K562 (cell line): ENCODE results near the gene ALPP. TPM values are rescaled to one million over a fixed set of nuclear protein-coding genes. Genes with fewer than 3 reads are reported as not detected.

Source experiments
- ATAC-seq: fragments of 200-7000 bp; cut with Tn5 transposase; 3 replicates; pipeline ENCODE4 v1.9.1; 2020; ENCODE audit warnings: moderate library complexity
- BruUV-seq: library from RNA; stranded (reverse); fragments of 400-500 nt; replicated peaks from 2 replicates; lab custom pipeline; 2021; lab: Mats Ljungman, UMichigan
- CTCF ChIA-PET: fragments of 300-600 bp; formaldehyde crosslinking; extraction: SDS; loops from one replicate; lab custom pipeline; 2021; ENCODE audit warnings: low intra/inter-chr PET ratio; lab: Yijun Ruan, JAX
- POLR2A ChIA-PET: fragments of 300-600, 350-650 bp; sonication (Branson Sonifier 250); formaldehyde crosslinking; extraction: SDS; loops from one replicate; lab custom pipeline; 2021; ENCODE audit warnings: antibody characterized with exemption, inconsistent platforms; lab: Yijun Ruan, JAX
- DNase-seq, 4 experiments: peaks; one replicate each; pipeline versions ENCODE4 v3.0.0 to v3.0.0-alpha.2; 2011 to 2018; ENCODE audit warnings: low spot score in 3 of 4, mixed read lengths in 3 of 4; ENCODE audit errors: extremely low read depth in 1 of 4
- FAIRE-seq: peaks from 2 replicates; lab custom pipeline; 2011; peaks lifted over from hg19 to GRCh38; lab: Jason Lieb, UNC
- H2AFZ ChIP-seq: 2 replicates; pipeline ENCODE4 v1.6.0; 2011; ENCODE audit warnings: low read depth, low read length, control low read depth, inconsistent platforms
- H3K27ac ChIP-seq: fragments of 200-600 bp; 3 replicates; pipeline ENCODE4 v1.8.0; 2011; ENCODE audit warnings: low read depth, mild to moderate bottlenecking, control low read depth, inconsistent platforms, low read length, moderate library complexity, mixed read lengths; ENCODE audit errors: extremely low read depth
- H3K27me3 ChIP-seq, 2 experiments: fragments of 300-600 bp in 1 of 2; 2 replicates in 1 of 2; 3 replicates in 1 of 2; pipeline versions ENCODE4 v1.6.0 to v1.8.0; 2011; ENCODE audit warnings: inconsistent platforms in 2 of 2, low read length in 2 of 2, mild to moderate bottlenecking in 1 of 2, mixed read lengths in 1 of 2, moderate library complexity in 1 of 2; ENCODE audit not compliant: control insufficient read depth in 2 of 2, insufficient read depth in 2 of 2
- H3K36me3 ChIP-seq: fragments of 300-600 bp; 3 replicates; pipeline ENCODE4 v1.8.0; 2011; ENCODE audit warnings: mild to moderate bottlenecking, low read length, inconsistent platforms; ENCODE audit not compliant: control insufficient read depth, insufficient read depth
- H3K4me1 ChIP-seq, 2 experiments: fragments of 200-600 bp in 1 of 2; replicated peaks in 1 of 2; 2 replicates in 1 of 2; 3 replicates in 1 of 2; pipeline versions ENCODE4 v1.5.1 to v1.8.0; 2011; ENCODE audit warnings: inconsistent platforms in 2 of 2, low read length in 2 of 2, mild to moderate bottlenecking in 1 of 2, mixed read lengths in 1 of 2, moderate library complexity in 1 of 2; ENCODE audit not compliant: control insufficient read depth in 2 of 2, insufficient read depth in 2 of 2
- H3K4me2 ChIP-seq: 2 replicates; pipeline ENCODE4 v1.6.1; 2011; ENCODE audit warnings: low read length, control low read depth, inconsistent platforms, mixed read lengths; ENCODE audit not compliant: insufficient read depth
- H3K4me3 ChIP-seq: fragments of 200-600 bp; sonication (generic), shearing (Covaris generic); 2 replicates; pipeline ENCODE4 v1.5.1; 2016; ENCODE audit warnings: control low read depth, inconsistent platforms
- H3K79me2 ChIP-seq: fragments of 200-600 bp; 3 replicates; pipeline ENCODE4 v1.8.0; 2011; ENCODE audit warnings: low read length, inconsistent platforms; ENCODE audit not compliant: control insufficient read depth, insufficient read depth
- H3K9ac ChIP-seq, 2 experiments: 2 replicates each; pipeline versions ENCODE4 v1.6.0 to v1.6.1; 2011; ENCODE audit warnings: low read depth in 2 of 2, low read length in 2 of 2, control low read depth in 1 of 2, inconsistent platforms in 1 of 2, mild to moderate bottlenecking in 1 of 2, mixed read lengths in 1 of 2; ENCODE audit not compliant: insufficient read depth in 1 of 2
- H3K9me1 ChIP-seq: one replicate; pipeline ENCODE4 v1.6.0; 2011; ENCODE audit warnings: inconsistent platforms, mild to moderate bottlenecking, low read length, moderate library complexity; ENCODE audit not compliant: control insufficient read depth, insufficient read depth
- H3K9me3 ChIP-seq: replicated peaks from 2 replicates; pipeline ENCODE4 v1.5.1; 2011; ENCODE audit warnings: low read depth, low read length, inconsistent platforms; ENCODE audit not compliant: control insufficient read depth, insufficient read depth
- H4K20me1 ChIP-seq: replicated peaks from 2 replicates; pipeline ENCODE4 v1.6.1; 2011; ENCODE audit warnings: low read length, inconsistent platforms, mixed read lengths; ENCODE audit not compliant: control insufficient read depth, insufficient read depth
- ZNF830 ChIP-seq: fragments of 250-450 bp; sonication (Bioruptor Pico); IDR thresholded peaks from 2 replicates; pipeline ENCODE4 v1.5.0; 2021; ENCODE audit warnings: mild to moderate bottlenecking
- WGBS: fragments of 100-300 bp; shearing (Covaris generic); methylation state at CpG from one replicate; pipeline ENCODE4 v1.1.6; 2016; ENCODE audit warnings: low coverage, mixed read lengths; ENCODE audit not compliant: insufficient coverage; ENCODE audit errors: missing lambda C conversion rate; 5-methylcytosine and 5-hydroxymethylcytosine counted together
- in situ Hi-C: fragments of 300-500 bp; cut with MboI; formaldehyde crosslinking; loops from 4 replicates; pipeline ENCODE4 v1.15.0; 2018; ENCODE audit warnings: inconsistent platforms, mixed read lengths
- intact Hi-C: fragments of 100-400 bp; cut with micrococcal nuclease; formaldehyde crosslinking; loops from 2 replicates; pipeline ENCODE4 v1.14.2; 2022
- polyA plus RNA-seq, 8 experiments: library from polyadenylated mRNA; depleted of rRNA in 4 of 8; stranded (reverse) in 5 of 8; unstranded in 3 of 8; fragments of >200 nt; fragmentation: Nextera tagmentation in 2 of 8; fragmentation: Illumina TruSeq in 1 of 8; extraction: Ambion mirVana in 2 of 8; extraction: Trizol in 1 of 8; gene quantifications; 2 replicates each; pipeline versions ENCODE4 v1.2.1 to v1.2.3, GENCODE V29; 2011 to 2014; ENCODE audit warnings: inconsistent platforms in 1 of 8, missing spikeins in 1 of 8
- small RNA-seq: library from RNA; depleted of rRNA; stranded (forward); fragments of <200 nt; gene quantifications from one replicate; pipeline ENCODE3, GENCODE V24; 2014
- total RNA-seq, 7 experiments: library from RNA; depleted of rRNA in 6 of 7; stranded (reverse); fragments of >200 nt in 6 of 7; fragmentation: Illumina TruSeq in 2 of 7; extraction: Trizol in 2 of 7; gene quantifications; 2 replicates each; pipeline versions ENCODE4 v1.2.1 to v1.2.3, GENCODE V29; 2011 to 2021; ENCODE audit warnings: low replicate concordance in 1 of 7
- TF ChIP-seq, protein P1 (sequence below): fragments of 250-450 bp; sonication (Bioruptor Pico); IDR thresholded peaks from 2 replicates; pipeline ENCODE4 v1.8.0; 2021; ENCODE audit warnings: mild to moderate bottlenecking, moderate library complexity

Gene ALPP
- total and polyA plus RNA-seq, 9 of the 15 experiments (the other 6 are each of a cell fraction or from before 2014, with no cell fraction given): 0.03 TPM; not detected in 8

GRCh38 chr2:232431705-232432590 lies 53.4 kb downstream of the ALPP start:
- no TSS peak for BruUV-seq
- ATAC-seq (peak; percentile 19; the same call in 1 of the 3 replicates), FAIRE-seq (no peak), DNase-seq (no peak)
- intact Hi-C loops (loop anchor here (10.0 kb wide), 1 partner anchor 287 kb away; no protein-coding TSS in a partner anchor), in situ Hi-C loops (no loop called here)
- 12% methylated on average over 4 of the region's 16 CpGs for WGBS
- H2AFZ ChIP-seq: no peak overlapping the region
- CTCF ChIA-PET: no interaction called here
- no peak overlapping the region for H3K4me3 ChIP-seq
- H4K20me1 ChIP-seq: no peaks in the 10 kb centered on the region
- no peaks in the 10 kb centered on the region for H3K36me3 ChIP-seq
- TF ChIP-seq, protein P1, sequence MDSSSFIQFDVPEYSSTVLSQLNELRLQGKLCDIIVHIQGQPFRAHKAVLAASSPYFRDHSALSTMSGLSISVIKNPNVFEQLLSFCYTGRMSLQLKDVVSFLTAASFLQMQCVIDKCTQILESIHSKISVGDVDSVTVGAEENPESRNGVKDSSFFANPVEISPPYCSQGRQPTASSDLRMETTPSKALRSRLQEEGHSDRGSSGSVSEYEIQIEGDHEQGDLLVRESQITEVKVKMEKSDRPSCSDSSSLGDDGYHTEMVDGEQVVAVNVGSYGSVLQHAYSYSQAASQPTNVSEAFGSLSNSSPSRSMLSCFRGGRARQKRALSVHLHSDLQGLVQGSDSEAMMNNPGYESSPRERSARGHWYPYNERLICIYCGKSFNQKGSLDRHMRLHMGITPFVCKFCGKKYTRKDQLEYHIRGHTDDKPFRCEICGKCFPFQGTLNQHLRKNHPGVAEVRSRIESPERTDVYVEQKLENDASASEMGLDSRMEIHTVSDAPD (CRISPR knock-in tag): no peak
- TF ChIP-seq ZNF830: no peak
- H3K9me3 ChIP-seq: no peaks in the 10 kb centered on the region
- no peaks in the 10 kb centered on the region for H3K9me1 ChIP-seq
- POLR2A ChIA-PET: interaction anchor here (0.7 kb wide), 1 partner anchor 889 kb away, joined by 4 read pairs; no protein-coding TSS in a partner anchor
- H3K79me2 ChIP-seq: no peaks in the 10 kb centered on the region
- no peak overlapping the region for H3K4me2 ChIP-seq
- no peak overlapping the region for H3K27ac ChIP-seq
- peaks cover 0 to 27% of the 10 kb centered on the region in 2 experiments; a peak in 3 of 5 replicates for H3K27me3 ChIP-seq
- peaks cover 0 to 10% of the 10 kb centered on the region in 2 experiments; a peak in 1 of 5 replicates for H3K4me1 ChIP-seq
- no peak overlapping the region for H3K9ac ChIP-seq

Small RNA genes within 50 kb of the gene (small RNA-seq; reads per million reads assigned to genes)
- gene AC068134.3 (not detected), gene AC068134.4 (not detected)

Other genes with a start within 250 kb of the ALPP start
Only the 7 nearest of the 8 such genes appear.
- gene ALPG, start 28.1 kb downstream of the ALPP start, total RNA-seq (2014; rRNA removed): not detected in 2 replicates
- gene ALPG, start 28.1 kb downstream of the ALPP start, total RNA-seq (2014; rRNA removed; fragmentation: Illumina TruSeq; extraction: Trizol): not detected in 2 replicates
- gene ALPG, start 28.1 kb downstream of the ALPP start, total RNA-seq (2015; rRNA removed; fragmentation: Illumina TruSeq; extraction: Trizol): not detected in 2 replicates
- gene ALPG, start 28.1 kb downstream of the ALPP start, total RNA-seq (2021): not detected in 2 replicates
- not detected in 2 replicates for gene ALPG, start 28.1 kb downstream of the ALPP start, polyA plus RNA-seq (2011; rRNA removed)
- gene ALPG, start 28.1 kb downstream of the ALPP start, polyA plus RNA-seq (2014; fragmentation: Illumina TruSeq; extraction: Trizol): not detected in 2 replicates
- gene ALPG, start 28.1 kb downstream of the ALPP start, polyA plus RNA-seq (2014; fragmentation: Nextera tagmentation; extraction: Ambion mirVana): not detected
- not detected in 2 replicates for gene ALPG, start 28.1 kb downstream of the ALPP start, polyA plus RNA-seq (2014; rRNA removed)
- gene ALPI, start 77.4 kb downstream of the ALPP start, total RNA-seq (2014; rRNA removed): not detected in 2 replicates
- gene ALPI, start 77.4 kb downstream of the ALPP start, total RNA-seq (2014; rRNA removed; fragmentation: Illumina TruSeq; extraction: Trizol): not detected in 2 replicates
- not detected in 2 replicates for gene ALPI, start 77.4 kb downstream of the ALPP start, total RNA-seq (2015; rRNA removed; fragmentation: Illumina TruSeq; extraction: Trizol)
- not detected in 2 replicates for gene ALPI, start 77.4 kb downstream of the ALPP start, total RNA-seq (2021)
- not detected in 2 replicates for gene ALPI, start 77.4 kb downstream of the ALPP start, polyA plus RNA-seq (2011; rRNA removed)
- gene ALPI, start 77.4 kb downstream of the ALPP start, polyA plus RNA-seq (2014; fragmentation: Illumina TruSeq; extraction: Trizol): not detected in 2 replicates
- gene ALPI, start 77.4 kb downstream of the ALPP start, polyA plus RNA-seq (2014; fragmentation: Nextera tagmentation; extraction: Ambion mirVana): not detected
- gene ALPI, start 77.4 kb downstream of the ALPP start, polyA plus RNA-seq (2014; rRNA removed): not detected in 2 replicates
- not detected in 2 replicates for gene ECEL1, start 109.1 kb downstream of the ALPP start, total RNA-seq (2014; rRNA removed)
- not detected in 2 replicates for gene ECEL1, start 109.1 kb downstream of the ALPP start, total RNA-seq (2014; rRNA removed; fragmentation: Illumina TruSeq; extraction: Trizol)
- not detected in 2 replicates for gene ECEL1, start 109.1 kb downstream of the ALPP start, total RNA-seq (2015; rRNA removed; fragmentation: Illumina TruSeq; extraction: Trizol)
- 0.09 TPM in 1 of 2 replicates, not detected in the other for gene ECEL1, start 109.1 kb downstream of the ALPP start, total RNA-seq (2021)
- gene ECEL1, start 109.1 kb downstream of the ALPP start, polyA plus RNA-seq (2011; rRNA removed): not detected in 2 replicates
- not detected in 2 replicates for gene ECEL1, start 109.1 kb downstream of the ALPP start, polyA plus RNA-seq (2014; fragmentation: Illumina TruSeq; extraction: Trizol)
- gene ECEL1, start 109.1 kb downstream of the ALPP start, polyA plus RNA-seq (2014; fragmentation: Nextera tagmentation; extraction: Ambion mirVana): not detected
- gene ECEL1, start 109.1 kb downstream of the ALPP start, polyA plus RNA-seq (2014; rRNA removed): not detected in 2 replicates
- gene PRSS56, start 141.6 kb downstream of the ALPP start, total RNA-seq (2014; rRNA removed): not detected in 2 replicates
- not detected in 2 replicates for gene PRSS56, start 141.6 kb downstream of the ALPP start, total RNA-seq (2014; rRNA removed; fragmentation: Illumina TruSeq; extraction: Trizol)
- not detected in 2 replicates for gene PRSS56, start 141.6 kb downstream of the ALPP start, total RNA-seq (2015; rRNA removed; fragmentation: Illumina TruSeq; extraction: Trizol)
- not detected in 2 replicates for gene PRSS56, start 141.6 kb downstream of the ALPP start, total RNA-seq (2021)
- gene PRSS56, start 141.6 kb downstream of the ALPP start, polyA plus RNA-seq (2011; rRNA removed): not detected in 2 replicates
- gene PRSS56, start 141.6 kb downstream of the ALPP start, polyA plus RNA-seq (2014; fragmentation: Illumina TruSeq; extraction: Trizol): not detected in 2 replicates
- gene PRSS56, start 141.6 kb downstream of the ALPP start, polyA plus RNA-seq (2014; fragmentation: Nextera tagmentation; extraction: Ambion mirVana): not detected
- not detected in 2 replicates for gene PRSS56, start 141.6 kb downstream of the ALPP start, polyA plus RNA-seq (2014; rRNA removed)
- gene CHRND, start 147.4 kb downstream of the ALPP start, total RNA-seq (2014; rRNA removed): not detected in 2 replicates
- gene CHRND, start 147.4 kb downstream of the ALPP start, total RNA-seq (2014; rRNA removed; fragmentation: Illumina TruSeq; extraction: Trizol): not detected in 2 replicates
- gene CHRND, start 147.4 kb downstream of the ALPP start, total RNA-seq (2015; rRNA removed; fragmentation: Illumina TruSeq; extraction: Trizol): not detected in 2 replicates
- gene CHRND, start 147.4 kb downstream of the ALPP start, total RNA-seq (2021): not detected in 2 replicates
- gene CHRND, start 147.4 kb downstream of the ALPP start, polyA plus RNA-seq (2011; rRNA removed): not detected in 2 replicates
- not detected in 2 replicates for gene CHRND, start 147.4 kb downstream of the ALPP start, polyA plus RNA-seq (2014; fragmentation: Illumina TruSeq; extraction: Trizol)
- gene CHRND, start 147.4 kb downstream of the ALPP start, polyA plus RNA-seq (2014; fragmentation: Nextera tagmentation; extraction: Ambion mirVana): not detected
- gene CHRND, start 147.4 kb downstream of the ALPP start, polyA plus RNA-seq (2014; rRNA removed): not detected in 2 replicates
- not detected in 2 replicates for gene CHRNG, start 160.9 kb downstream of the ALPP start, total RNA-seq (2014; rRNA removed)
- gene CHRNG, start 160.9 kb downstream of the ALPP start, total RNA-seq (2014; rRNA removed; fragmentation: Illumina TruSeq; extraction: Trizol): not detected in 2 replicates
- gene CHRNG, start 160.9 kb downstream of the ALPP start, total RNA-seq (2015; rRNA removed; fragmentation: Illumina TruSeq; extraction: Trizol): not detected in 2 replicates
- gene CHRNG, start 160.9 kb downstream of the ALPP start, total RNA-seq (2021): not detected in 2 replicates
- not detected in 2 replicates for gene CHRNG, start 160.9 kb downstream of the ALPP start, polyA plus RNA-seq (2011; rRNA removed)
- gene CHRNG, start 160.9 kb downstream of the ALPP start, polyA plus RNA-seq (2014; fragmentation: Illumina TruSeq; extraction: Trizol): not detected in 2 replicates
- gene CHRNG, start 160.9 kb downstream of the ALPP start, polyA plus RNA-seq (2014; fragmentation: Nextera tagmentation; extraction: Ambion mirVana): not detected
- not detected in 2 replicates for gene CHRNG, start 160.9 kb downstream of the ALPP start, polyA plus RNA-seq (2014; rRNA removed)
- gene TIGD1, start 171.8 kb downstream of the ALPP start, total RNA-seq (2014; rRNA removed): 5.4 and 6.4 TPM in 2 replicates
- 7.7 and 8.9 TPM in 2 replicates for gene TIGD1, start 171.8 kb downstream of the ALPP start, total RNA-seq (2014; rRNA removed; fragmentation: Illumina TruSeq; extraction: Trizol)
- gene TIGD1, start 171.8 kb downstream of the ALPP start, total RNA-seq (2015; rRNA removed; fragmentation: Illumina TruSeq; extraction: Trizol): 6.3 and 6.4 TPM in 2 replicates
- gene TIGD1, start 171.8 kb downstream of the ALPP start, total RNA-seq (2021): 7.0 and 7.1 TPM in 2 replicates
- 9.8 TPM in 2 replicates for gene TIGD1, start 171.8 kb downstream of the ALPP start, polyA plus RNA-seq (2011; rRNA removed)
- gene TIGD1, start 171.8 kb downstream of the ALPP start, polyA plus RNA-seq (2014; fragmentation: Illumina TruSeq; extraction: Trizol): 6.6 and 7.0 TPM in 2 replicates
- gene TIGD1, start 171.8 kb downstream of the ALPP start, polyA plus RNA-seq (2014; fragmentation: Nextera tagmentation; extraction: Ambion mirVana): 1 to 10 TPM; 2.0 to 5.4 TPM
- gene TIGD1, start 171.8 kb downstream of the ALPP start, polyA plus RNA-seq (2014; rRNA removed): 9.0 and 10.1 TPM in 2 replicates